ENCODE measurements around the gene LRRC10B. TPM values are rescaled to one million over a fixed set of nuclear protein-coding genes. Genes with fewer than 3 reads are reported as not detected.
"Not testable (repeated sequence)": the region's sequence is repeated elsewhere in the genome, so short reads cannot be mapped to it uniquely, and the experiment has no call there.

LRRC10B gene
- total RNA-seq, 2 experiments from 2014 or later = not detected

GRCh38 chr11:61477126-61477525 lies 31.4 kb upstream of the LRRC10B start:
- H3K36me3 Mint-ChIP-seq (ENCODE audit: low read depth) = peaks cover 4% of the 10 kb centered on the region
- H3K4me3 Mint-ChIP-seq = no peak overlapping the region
- intact Hi-C loops (cut with micrococcal nuclease) = loop anchor here (1.0 to 2.0 kb wide), 3 partner anchors 30 to 151 kb away; no protein-coding TSS in a partner anchor
- CTCF ChIA-PET = interaction anchor here (0.6 to 13.2 kb wide), 14 partner anchors 8 to 332 kb away, joined by 3 to 152 read pairs (median 5); no protein-coding TSS in a partner anchor
- no peak for DNase-seq
- peaks cover 2% of the 10 kb centered on the region for H3K27me3 Mint-ChIP-seq (ENCODE audit: low read depth)
- no peak overlapping the region for H3K27ac Mint-ChIP-seq
- H3K4me1 Mint-ChIP-seq (ENCODE audit: low read depth) = peaks cover 10% of the 10 kb centered on the region
- H3K9me3 Mint-ChIP-seq = no peaks in the 10 kb centered on the region

DNA sequence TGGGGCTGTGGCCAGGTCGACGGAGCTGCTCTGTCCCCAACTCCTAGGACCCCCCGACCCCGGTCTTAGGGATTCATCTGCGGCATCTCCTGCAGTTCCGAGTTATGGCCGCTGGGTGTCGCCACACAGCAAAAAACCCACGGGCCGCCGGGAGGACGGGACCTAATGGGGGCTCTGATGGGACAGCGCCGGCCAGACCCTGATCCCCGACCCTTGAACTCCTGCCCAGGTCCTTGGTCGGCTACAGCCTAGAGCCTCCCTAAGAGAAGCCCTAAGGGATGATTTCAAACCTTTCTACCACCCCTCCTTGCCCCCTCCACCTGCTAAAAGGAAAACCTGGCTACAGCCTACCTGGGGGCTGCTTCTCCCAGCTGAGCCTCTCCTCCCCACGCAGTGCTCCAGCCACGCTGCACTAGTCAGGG lies 30.8 kb upstream of the LRRC10B start:
- DNase-seq = peak; percentile 57
- Mint-ChIP-seq H3K27me3 (ENCODE audit: low read depth) (peaks cover 2% of the 10 kb centered on the region), H3K36me3 (ENCODE audit: low read depth) (peaks cover 4% of the 10 kb centered on the region), H3K9me3 (no peaks in the 10 kb centered on the region), H3K27ac (no peak overlapping the region), H3K4me1 (ENCODE audit: low read depth) (peaks cover 10% of the 10 kb centered on the region), H3K4me3 (no peak overlapping the region)
- CTCF ChIA-PET = interaction anchor here (0.7 to 13.2 kb wide), 20 partner anchors 9 to 332 kb away, joined by 3 to 152 read pairs (median 4); no protein-coding TSS in a partner anchor
- intact Hi-C loops (cut with micrococcal nuclease) = loop anchor here (1.0 to 2.0 kb wide), 3 partner anchors 31 to 151 kb away; no protein-coding TSS in a partner anchor

- H3K9me3 Mint-ChIP-seq; H3K36me3 Mint-ChIP-seq (ENCODE audit: low read depth); H3K27ac Mint-ChIP-seq; DNase-seq; intact Hi-C loops (cut with micrococcal nuclease); H3K4me1 Mint-ChIP-seq (ENCODE audit: low read depth); H3K4me3 Mint-ChIP-seq; H3K27me3 Mint-ChIP-seq (ENCODE audit: low read depth): not testable (repeated sequence)
- CTCF ChIA-PET = interaction anchor here (0.5 to 13.2 kb wide), 4 partner anchors 20 to 159 kb away, joined by 4 to 152 read pairs (median 22); no protein-coding TSS in a partner anchor
These were observed 29.0 kb upstream of the LRRC10B start for GRCh38 chr11:61479360-61480058.

DNA sequence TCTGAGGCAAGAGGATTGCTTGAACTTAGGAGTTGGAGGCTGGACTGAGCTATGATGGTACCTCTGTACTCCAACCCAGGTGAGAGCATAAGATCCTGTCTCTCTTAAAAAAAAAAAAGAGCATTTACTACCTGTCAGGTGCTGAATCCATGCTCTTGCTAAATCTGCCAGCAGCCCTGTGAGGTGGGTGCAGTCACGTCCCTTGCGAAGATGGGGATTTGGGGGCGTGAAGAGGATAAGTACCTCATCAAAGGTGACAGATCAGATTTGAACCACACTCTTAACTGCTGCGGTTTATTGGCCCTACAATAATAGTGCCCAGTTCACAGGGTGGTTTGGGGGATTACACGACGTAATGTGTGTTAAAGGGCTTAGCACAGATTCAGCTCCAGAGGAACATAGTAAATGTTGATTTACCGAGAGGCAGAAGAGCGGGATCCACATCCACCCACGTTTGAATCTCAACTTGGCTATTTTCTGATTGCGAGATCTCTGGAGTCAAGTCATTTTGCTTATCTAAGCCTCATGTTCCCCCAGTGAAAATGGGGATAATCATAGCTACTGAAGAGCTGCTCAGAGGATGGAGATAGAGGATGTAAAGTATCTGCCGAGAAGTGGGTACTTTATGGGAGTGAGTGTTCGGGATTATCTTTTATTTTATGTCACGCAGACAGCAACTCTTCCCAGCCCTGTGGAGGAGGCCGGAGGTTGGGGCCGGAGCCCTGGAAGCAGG lies 28.1 kb upstream of the LRRC10B start:
- Mint-ChIP-seq H3K36me3 (ENCODE audit: low read depth) (no peaks in the 10 kb centered on the region), H3K9me3 (no peaks in the 10 kb centered on the region), H3K4me1 (ENCODE audit: low read depth) (peaks cover 5% of the 10 kb centered on the region), H3K27me3 (ENCODE audit: low read depth) (peaks cover 2% of the 10 kb centered on the region), H3K27ac (no peak overlapping the region), H3K4me3 (no peak overlapping the region)
- no peak for DNase-seq
- CTCF ChIA-PET = interaction anchor here (0.5 to 13.2 kb wide), 4 partner anchors 19 to 155 kb away, joined by 3 to 152 read pairs (median 4); partner anchors contain the start of gene LRRC10B
- intact Hi-C loops (cut with micrococcal nuclease) = no loop called here

- Mint-ChIP-seq H3K27ac (no peak overlapping the region), H3K27me3 (ENCODE audit: low read depth) (peaks cover 2% of the 10 kb centered on the region), H3K36me3 (ENCODE audit: low read depth) (no peaks in the 10 kb centered on the region), H3K4me1 (ENCODE audit: low read depth) (peaks cover 5% of the 10 kb centered on the region), H3K4me3 (no peak overlapping the region), H3K9me3 (no peaks in the 10 kb centered on the region)
- intact Hi-C loops (cut with micrococcal nuclease) = no loop called here
- CTCF ChIA-PET = interaction anchor here (1.1 to 13.2 kb wide), 4 partner anchors 8 to 155 kb away, joined by 3 to 152 read pairs (median 11); no protein-coding TSS in a partner anchor
- DNase-seq = no peak
These were observed 27.6 kb upstream of the LRRC10B start for GRCh38 chr11:61480994-61481335.

- peaks cover 5% of the 10 kb centered on the region for H3K4me1 Mint-ChIP-seq (ENCODE audit: low read depth)
- peaks cover 4% of the 10 kb centered on the region for H3K36me3 Mint-ChIP-seq (ENCODE audit: low read depth)
- H3K4me3 Mint-ChIP-seq = no peak overlapping the region
- H3K27me3 Mint-ChIP-seq (ENCODE audit: low read depth) = peaks cover 2% of the 10 kb centered on the region
- H3K9me3 Mint-ChIP-seq = no peaks in the 10 kb centered on the region
- DNase-seq = no peak
- CTCF ChIA-PET = interaction anchor here (0.6 to 13.2 kb wide), 8 partner anchors 9 to 154 kb away, joined by 3 to 152 read pairs (median 4); no protein-coding TSS in a partner anchor
- intact Hi-C loops (cut with micrococcal nuclease) = no loop called here
- H3K27ac Mint-ChIP-seq = no peak overlapping the region
These were observed 26.7 kb upstream of the LRRC10B start for GRCh38 chr11:61481806-61482205.

DNA sequence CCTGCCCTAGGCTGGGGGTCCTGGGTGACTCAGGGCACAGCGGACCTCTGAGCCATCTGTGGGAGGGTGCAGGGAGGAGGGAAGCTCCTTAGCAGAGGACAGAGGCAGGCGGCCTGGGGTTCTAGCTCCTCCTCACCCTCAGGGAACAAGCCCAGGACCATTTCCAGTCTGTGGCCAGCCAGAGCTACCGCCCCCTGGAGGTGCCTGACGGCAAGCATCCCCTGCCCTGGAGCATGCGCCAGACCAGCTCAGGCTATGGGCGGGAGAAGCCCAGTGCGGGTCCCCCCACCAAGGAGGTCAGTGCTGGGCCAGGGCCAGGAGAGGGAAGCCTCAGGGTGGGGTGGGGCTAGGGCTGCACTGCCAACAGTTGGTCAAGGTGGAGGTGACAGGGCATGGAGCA lies 26.0 kb upstream of the LRRC10B start:
- H3K27ac Mint-ChIP-seq = no peak overlapping the region
- H3K4me1 Mint-ChIP-seq (ENCODE audit: low read depth) = peaks cover 5% of the 10 kb centered on the region
- DNase-seq = peak; percentile 45
- CTCF ChIA-PET = interaction anchor here (0.9 to 13.2 kb wide), 7 partner anchors 8 to 50 kb away, joined by 3 to 152 read pairs (median 5); no protein-coding TSS in a partner anchor
- H3K27me3 Mint-ChIP-seq (ENCODE audit: low read depth) = peaks cover 2% of the 10 kb centered on the region
- peaks cover 4% of the 10 kb centered on the region for H3K36me3 Mint-ChIP-seq (ENCODE audit: low read depth)
- intact Hi-C loops (cut with micrococcal nuclease) = no loop called here
- no peak overlapping the region for H3K4me3 Mint-ChIP-seq
- no peaks in the 10 kb centered on the region for H3K9me3 Mint-ChIP-seq

DNA sequence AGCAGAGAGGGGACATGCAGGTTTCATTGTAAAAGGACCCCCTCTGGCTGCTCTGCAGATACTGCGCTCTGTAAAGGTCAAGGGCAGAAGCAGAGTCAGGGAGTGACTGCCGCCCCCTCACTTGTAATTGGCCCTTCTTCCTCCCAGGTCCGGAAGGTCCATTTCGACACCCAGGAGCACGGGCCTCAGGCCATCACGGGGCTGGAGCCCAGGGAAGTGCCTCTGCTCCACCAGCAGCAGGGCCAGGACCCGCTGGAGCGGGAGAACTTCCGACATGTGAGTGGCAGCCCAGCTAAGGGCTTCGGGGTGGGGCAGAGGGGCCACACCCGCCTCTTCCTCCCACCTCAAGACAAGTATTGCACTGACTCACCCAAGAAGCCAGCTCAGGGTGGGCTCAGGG lies 24.0 kb upstream of the LRRC10B start:
- Mint-ChIP-seq H3K27me3 (ENCODE audit: low read depth) (peaks cover 2% of the 10 kb centered on the region), H3K4me3 (no peak overlapping the region), H3K36me3 (ENCODE audit: low read depth) (peaks cover 4% of the 10 kb centered on the region), H3K27ac (no peak overlapping the region), H3K4me1 (ENCODE audit: low read depth) (peaks cover 2% of the 10 kb centered on the region), H3K9me3 (no peaks in the 10 kb centered on the region)
- intact Hi-C loops (cut with micrococcal nuclease) = no loop called here
- no peak for DNase-seq
- CTCF ChIA-PET = interaction anchor here (0.6 to 1.9 kb wide), 4 partner anchors 33 to 659 kb away, joined by 3 to 15 read pairs (median 6); no protein-coding TSS in a partner anchor

GRCh38 chr11:61485080-61485479 lies 23.5 kb upstream of the LRRC10B start:
- Mint-ChIP-seq H3K9me3 (no peaks in the 10 kb centered on the region), H3K27ac (no peak overlapping the region), H3K4me1 (ENCODE audit: low read depth) (peaks cover 2% of the 10 kb centered on the region), H3K27me3 (ENCODE audit: low read depth) (peaks cover 2% of the 10 kb centered on the region), H3K4me3 (no peak overlapping the region), H3K36me3 (ENCODE audit: low read depth) (peaks cover 4% of the 10 kb centered on the region)
- intact Hi-C loops (cut with micrococcal nuclease) = no loop called here
- DNase-seq = no peak
- CTCF ChIA-PET = interaction anchor here (2.9 kb wide), 1 partner anchor 32 kb away, joined by 11 read pairs; no protein-coding TSS in a partner anchor

GRCh38 chr11:61486011-61486620 lies 22.4 kb upstream of the LRRC10B start:
- peaks cover 4% of the 10 kb centered on the region for H3K36me3 Mint-ChIP-seq (ENCODE audit: low read depth)
- no peak overlapping the region for H3K4me3 Mint-ChIP-seq
- peaks cover 2% of the 10 kb centered on the region for H3K27me3 Mint-ChIP-seq (ENCODE audit: low read depth)
- no peak overlapping the region for H3K27ac Mint-ChIP-seq
- H3K4me1 Mint-ChIP-seq (ENCODE audit: low read depth) = peaks cover 2% of the 10 kb centered on the region
- no peak for DNase-seq
- CTCF ChIA-PET = interaction anchor here (1.4 to 2.9 kb wide), 2 partner anchors 9 to 31 kb away, joined by 4 to 11 read pairs; no protein-coding TSS in a partner anchor
- H3K9me3 Mint-ChIP-seq = no peaks in the 10 kb centered on the region
- intact Hi-C loops (cut with micrococcal nuclease) = no loop called here

DNA sequence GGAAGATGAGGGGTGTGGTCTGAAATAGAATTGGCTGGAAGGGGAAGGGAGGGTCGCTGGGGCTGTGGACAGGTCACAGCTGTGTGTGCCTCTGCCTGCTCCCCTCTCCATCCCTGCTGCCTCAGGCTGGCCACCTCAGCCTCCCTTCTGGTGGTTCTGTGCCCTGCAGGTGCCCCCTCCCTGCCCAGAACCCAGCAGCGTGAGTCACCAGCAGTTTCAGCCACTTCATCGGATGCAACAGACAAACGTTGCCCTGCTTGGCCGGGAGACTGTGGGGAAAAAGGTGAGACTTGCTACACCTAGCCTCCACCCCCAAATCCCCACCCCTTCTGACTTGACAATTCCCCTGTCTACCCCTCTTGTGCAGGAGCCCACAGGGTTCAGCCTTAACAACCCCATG lies 21.8 kb upstream of the LRRC10B start:
- no peak overlapping the region for H3K4me3 Mint-ChIP-seq
- H3K36me3 Mint-ChIP-seq (ENCODE audit: low read depth) = peaks cover 4% of the 10 kb centered on the region
- intact Hi-C loops (cut with micrococcal nuclease) = no loop called here
- CTCF ChIA-PET = interaction anchor here (0.6 to 2.9 kb wide), 3 partner anchors 10 to 30 kb away, joined by 3 to 11 read pairs (median 4); no protein-coding TSS in a partner anchor
- no peak for DNase-seq
- H3K27me3 Mint-ChIP-seq (ENCODE audit: low read depth) = no peaks in the 10 kb centered on the region
- H3K27ac Mint-ChIP-seq = no peak overlapping the region
- H3K4me1 Mint-ChIP-seq (ENCODE audit: low read depth) = no peaks in the 10 kb centered on the region
- H3K9me3 Mint-ChIP-seq = no peaks in the 10 kb centered on the region
